Common myeloid progenitor, CD34-positive (primary cell): Measurements from ENCODE around the gene ZFP69.
A peak's percentile ranks its signal among the peaks of the same experiment; 100 is the strongest.

ENCODE experiments used
- CTCF ChIA-PET: fragments of 350-600 bp; sonication (Branson Sonifier 250); formaldehyde crosslinking; loops from one replicate; lab custom pipeline; 2021; ENCODE audit warnings: antibody characterized with exemption; lab: Charles Lee
- POLR2A ChIA-PET: fragments of 350-600 bp; sonication (Branson Sonifier 250); formaldehyde crosslinking; loops from one replicate; lab custom pipeline; 2021; ENCODE audit warnings: antibody characterized with exemption; lab: Charles Lee
- DNase-seq, 3 donors: peaks; one replicate each; pipeline versions ENCODE4 v3.0.0 to v3.0.0-alpha.2; 2013
- H3K27ac ChIP-seq, 2 experiments: 1 replicate in 1 of 2; 2 replicates in 1 of 2; pipeline ENCODE4 v1.7.0; 2013; ENCODE audit warnings: inconsistent platforms in 2 of 2, low read length in 2 of 2, mild to moderate bottlenecking in 2 of 2, low read depth in 1 of 2, moderate library complexity in 1 of 2; ENCODE audit not compliant: severe bottlenecking in 2 of 2, insufficient read depth in 1 of 2, poor library complexity in 1 of 2
- H3K27me3 ChIP-seq, 5 experiments: replicated peaks in 2 of 5; 1 replicate in 3 of 5; 2 replicates in 2 of 5; pipeline versions ENCODE4 v1.6.1 to v1.7.0; 2013; ENCODE audit warnings: low read length in 4 of 5, mild to moderate bottlenecking in 2 of 5, moderate library complexity in 2 of 5, inconsistent platforms in 1 of 5; ENCODE audit not compliant: insufficient read depth in 5 of 5, control insufficient read depth in 4 of 5
- H3K36me3 ChIP-seq, 4 experiments: 1 replicate in 2 of 4; 2 replicates in 2 of 4; pipeline versions ENCODE4 v1.6.1 to v1.7.0; 2013; ENCODE audit warnings: low read length in 3 of 4, control low read depth in 1 of 4, mild to moderate bottlenecking in 1 of 4; ENCODE audit not compliant: control insufficient read depth in 4 of 4, insufficient read depth in 4 of 4
- H3K4me1 ChIP-seq, 4 experiments: 1 replicate in 3 of 4; 2 replicates in 1 of 4; pipeline versions ENCODE4 v1.6.1 to v1.7.1; 2013; ENCODE audit warnings: low read length in 3 of 4, mild to moderate bottlenecking in 3 of 4, control low read depth in 1 of 4, inconsistent platforms in 1 of 4, moderate library complexity in 1 of 4; ENCODE audit not compliant: control insufficient read depth in 4 of 4, insufficient read depth in 4 of 4; ENCODE audit errors: control extremely low read depth in 1 of 4
- H3K4me3 ChIP-seq, 7 experiments: 1 replicate in 4 of 7; 2 replicates in 3 of 7; pipeline versions ENCODE4 v1.5.1 to v1.7.0; 2013; ENCODE audit warnings: mild to moderate bottlenecking in 7 of 7, low read length in 6 of 7, moderate library complexity in 6 of 7, inconsistent platforms in 2 of 7, low read depth in 2 of 7, control low read depth in 1 of 7; ENCODE audit not compliant: insufficient read depth in 4 of 7, control insufficient read depth in 1 of 7; ENCODE audit errors: extremely low read depth in 1 of 7
- H3K9me3 ChIP-seq, 5 experiments: 1 replicate in 4 of 5; 2 replicates in 1 of 5; pipeline versions ENCODE4 v1.6.1 to v1.7.1; 2013; ENCODE audit warnings: low read length in 4 of 5, mild to moderate bottlenecking in 2 of 5, inconsistent platforms in 1 of 5, low read depth in 1 of 5, moderate library complexity in 1 of 5; ENCODE audit not compliant: control insufficient read depth in 4 of 5, insufficient read depth in 2 of 5; ENCODE audit errors: control extremely low read depth in 1 of 5
- WGBS: methylation state at CpG from one replicate; pipeline ENCODE4 v1.1.5; 2013; ENCODE audit not compliant: insufficient coverage; 5-methylcytosine and 5-hydroxymethylcytosine counted together

Gene ZFP69

DNA sequence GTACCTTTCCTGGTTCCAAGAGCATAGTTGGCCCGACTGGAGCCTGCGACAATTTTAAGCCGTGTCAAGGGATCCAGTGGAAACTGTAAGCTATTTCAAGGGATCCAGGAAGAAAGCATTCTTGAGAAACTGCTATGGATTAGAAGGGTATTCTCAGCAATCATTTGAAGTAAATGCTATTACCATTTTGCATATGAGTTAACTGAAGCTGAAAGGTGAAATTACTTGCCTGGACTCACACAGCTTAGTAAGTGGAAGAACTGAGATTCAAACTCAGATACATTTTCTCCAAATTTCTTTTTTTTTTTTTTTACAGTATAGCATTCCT, 54.9 kb downstream of the ZFP69 start:
- ChIA-PET POLR2A (interaction anchor here (0.6 to 0.7 kb wide), 2 partner anchors 78 to 174 kb away, joined by 3 to 7 read pairs; no protein-coding TSS in a partner anchor), CTCF (interaction anchor here (0.7 to 3.3 kb wide), 14 partner anchors 9 to 441 kb away, joined by 3 to 14 read pairs (median 4); partner anchors contain the start of gene EXO5)
- H3K4me3 ChIP-seq: peak overlapping the region; percentile 81 to 96 (median 88)
- no peak for DNase-seq
- 17% methylated on average over 3 of the region's 3 CpGs for WGBS
- peaks cover 0 to 6% (median under 1%) of the 10 kb centered on the region in 5 experiments for H3K9me3 ChIP-seq
- peak overlapping the region; percentile 77 to 88 for H3K27ac ChIP-seq
- H3K36me3 ChIP-seq: peaks cover 3 to 7% (median 5%) of the 10 kb centered on the region in 4 experiments
- H3K4me1 ChIP-seq: peaks cover 4 to 21% (median 17%) of the 10 kb centered on the region in 4 experiments
- H3K27me3 ChIP-seq: no peaks in the 10 kb centered on the region

DNA sequence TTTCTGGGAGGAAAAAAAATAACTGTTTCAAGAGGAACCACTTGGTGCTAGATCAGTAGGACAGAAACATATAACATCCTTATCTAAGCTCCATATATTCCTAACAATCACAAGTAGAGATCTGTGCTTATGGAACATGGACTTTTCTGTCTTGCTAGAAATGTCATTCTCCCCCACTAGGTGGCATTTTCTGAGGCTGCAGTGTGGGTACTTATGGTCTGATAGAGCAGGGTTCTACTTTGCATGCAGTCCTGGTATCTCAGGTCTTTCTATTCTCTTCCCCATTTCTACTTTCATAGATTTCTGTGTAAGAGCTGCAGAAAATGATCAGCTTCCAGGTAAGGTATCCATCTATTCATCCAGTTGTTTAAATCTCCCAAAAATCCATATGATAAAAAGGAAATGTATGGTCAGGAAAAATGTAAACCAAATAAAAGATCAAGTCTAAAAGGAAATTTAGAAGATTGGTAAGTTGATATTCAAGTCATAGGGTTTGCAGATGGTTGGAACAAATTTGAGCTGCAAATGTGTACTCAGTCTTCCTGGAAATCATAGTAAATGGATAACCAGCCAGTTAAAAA, 55.8 kb downstream of the ZFP69 start:
- Histone ChIP-seq H3K4me1 (peaks cover 4 to 21% (median 17%) of the 10 kb centered on the region in 4 experiments), H3K4me3 (peak overlapping the region in 1 of 7 experiments; percentile 92), H3K9me3 (peaks cover 0 to 6% (median 2%) of the 10 kb centered on the region in 5 experiments), H3K36me3 (peaks cover 3 to 7% (median 6%) of the 10 kb centered on the region in 4 experiments), H3K27me3 (no peaks in the 10 kb centered on the region), H3K27ac (no peak overlapping the region)
- peak; percentile 72 to 78 (median 74) for DNase-seq
- POLR2A ChIA-PET: interaction anchor here (0.7 kb wide), 1 partner anchor 12 kb away, joined by 3 read pairs; no protein-coding TSS in a partner anchor
- CTCF ChIA-PET: interaction anchor here (0.7 to 3.3 kb wide), 14 partner anchors 8 to 190 kb away, joined by 3 to 14 read pairs (median 4); partner anchors contain the start of genes EXO5 and NFYC

DNA sequence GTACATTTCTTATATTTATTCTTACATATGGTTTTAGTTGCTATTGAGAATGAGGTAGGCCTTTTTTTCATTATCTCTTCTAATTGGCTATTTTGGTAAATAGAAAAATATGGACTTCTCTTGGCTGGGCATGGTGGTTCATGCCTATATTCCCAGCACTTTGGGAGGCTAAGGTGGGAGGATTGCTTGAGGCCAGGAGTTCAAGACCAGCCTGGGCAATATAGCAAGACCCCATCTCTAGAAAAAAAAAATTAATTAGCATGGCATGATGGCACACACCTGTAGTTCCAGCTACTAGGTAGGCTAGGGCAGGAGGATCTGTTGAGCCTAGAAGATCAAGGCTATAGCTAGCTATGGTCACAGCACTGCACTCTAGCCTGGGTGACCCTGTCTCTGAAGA, 57.5 kb downstream of the ZFP69 start:
- POLR2A ChIA-PET: no interaction called here

DNA sequence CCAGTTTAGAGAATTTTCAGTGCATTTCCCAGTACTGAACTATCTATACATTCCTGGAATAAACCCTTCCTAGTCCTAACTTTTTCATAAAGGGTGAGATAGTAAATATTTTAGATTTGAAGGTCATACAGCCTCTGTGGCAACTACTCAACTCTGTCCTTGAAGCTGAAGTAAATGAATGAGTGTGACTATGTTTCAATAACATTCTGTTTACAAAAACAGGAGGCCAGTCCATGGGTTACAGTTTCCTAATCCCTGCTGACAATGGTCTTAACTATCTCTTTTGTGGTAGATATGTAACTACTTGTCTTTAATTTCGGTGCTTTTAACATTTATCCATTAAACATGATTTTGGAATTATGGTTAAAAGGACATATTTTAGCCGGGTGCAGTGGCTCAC, 58.6 kb downstream of the ZFP69 start:
- ChIA-PET POLR2A (no interaction called here), CTCF (no interaction called here)
- H3K4me1 ChIP-seq: peaks cover 4 to 20% (median 14%) of the 10 kb centered on the region in 4 experiments
- H3K36me3 ChIP-seq: peaks cover 3 to 11% (median 9%) of the 10 kb centered on the region in 4 experiments
- no CpG with 5 or more reads among the region's 2 CpGs for WGBS
- H3K4me3 ChIP-seq: no peak overlapping the region
- H3K9me3 ChIP-seq: peaks cover 0 to 7% (median 0%) of the 10 kb centered on the region in 5 experiments
- DNase-seq: no peak
- H3K27ac ChIP-seq: no peak overlapping the region
- no peaks in the 10 kb centered on the region for H3K27me3 ChIP-seq

More for the DNA sequence above, 57.5 kb downstream of the ZFP69 start:
- Histone ChIP-seq H3K36me3 (peaks cover 3 to 7% (median 6%) of the 10 kb centered on the region in 4 experiments), H3K4me3 (no peak overlapping the region), H3K27me3 (no peaks in the 10 kb centered on the region), H3K4me1 (peaks cover 4 to 21% (median 17%) of the 10 kb centered on the region in 4 experiments), H3K9me3 (peaks cover 0 to 7% (median 2%) of the 10 kb centered on the region in 5 experiments), H3K27ac (no peak overlapping the region)
- CTCF ChIA-PET: no interaction called here
- no peak for DNase-seq

DNA sequence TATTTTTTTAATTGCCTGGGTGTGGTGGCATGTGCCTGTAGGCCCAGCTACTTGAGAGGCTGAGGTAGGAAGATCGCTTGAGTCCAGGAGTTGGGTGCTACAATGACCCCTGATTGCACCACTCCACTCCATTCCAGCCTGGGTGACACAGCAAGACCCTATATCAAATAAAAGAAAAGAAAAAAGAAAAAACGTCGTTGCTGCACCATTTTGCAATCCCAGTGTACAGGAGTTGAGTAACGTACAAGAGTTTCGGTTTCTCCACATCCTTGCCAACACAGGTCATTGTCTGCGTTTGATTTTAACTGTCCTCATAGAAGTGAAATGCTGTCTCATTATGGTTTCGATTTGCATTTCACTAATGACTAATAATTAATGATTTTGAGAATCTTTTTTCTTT, 62.2 kb downstream of the ZFP69 start:
- H3K4me1 ChIP-seq: no peaks in the 10 kb centered on the region
- peaks cover 3 to 26% (median 15%) of the 10 kb centered on the region in 4 experiments for H3K36me3 ChIP-seq
- no peak overlapping the region for H3K27ac ChIP-seq
- no peaks in the 10 kb centered on the region for H3K27me3 ChIP-seq
- POLR2A ChIA-PET: no interaction called here
- CTCF ChIA-PET: no interaction called here
- no peak for DNase-seq
- peaks cover 0 to 7% (median 0%) of the 10 kb centered on the region in 5 experiments for H3K9me3 ChIP-seq
- no peak overlapping the region for H3K4me3 ChIP-seq
- 80% methylated on average over 1 of the region's 7 CpGs for whole genome bisulfite sequencing
